Hepatocyte (in vitro differentiated cells): Measurements from ENCODE around the gene HLA-DPB1. TPM values are rescaled to one million over a fixed set of nuclear protein-coding genes. Genes with fewer than 3 reads are reported as not detected.
A peak's percentile ranks its signal among the peaks of the same experiment; 100 is the strongest.
"Not testable (repeated sequence)": the region's sequence is repeated elsewhere in the genome, so short reads cannot be mapped to it uniquely, and the experiment has no call there.

Experiments used
- DNase-seq: peaks from one replicate; pipeline ENCODE4 v3.0.0-alpha.2; 2016; ENCODE audit warnings: low spot score
- H2AFZ ChIP-seq: fragments of 200-600 bp; sonication (generic); 2 replicates; pipeline ENCODE4 v1.6.0; 2016; ENCODE audit warnings: antibody characterized with exemption, mild to moderate bottlenecking
- H3K27ac ChIP-seq: fragments of 200-600 bp; sonication (generic); 2 replicates; pipeline ENCODE4 v1.5.1; 2016; ENCODE audit warnings: mild to moderate bottlenecking
- H3K27me3 ChIP-seq: fragments of 200-600 bp; sonication (generic); 2 replicates; pipeline ENCODE4 v1.6.1; 2016
- H3K36me3 ChIP-seq: fragments of 200-600 bp; sonication (generic); replicated peaks from 2 replicates; pipeline ENCODE4 v1.5.1; 2016; ENCODE audit warnings: low read depth; ENCODE audit not compliant: insufficient read depth
- H3K4me1 ChIP-seq: fragments of 200-600 bp; sonication (generic); 2 replicates; pipeline ENCODE4 v1.5.1; 2016; ENCODE audit warnings: mild to moderate bottlenecking, moderate library complexity; ENCODE audit not compliant: insufficient read depth
- H3K4me2 ChIP-seq: fragments of 200-600 bp; sonication (generic); 2 replicates; pipeline ENCODE4 v1.6.0; 2016
- H3K4me3 ChIP-seq: fragments of 200-600 bp; sonication (generic); 2 replicates; pipeline ENCODE4 v1.5.1; 2016; ENCODE audit warnings: mild to moderate bottlenecking
- H3K79me2 ChIP-seq: fragments of 200-600 bp; sonication (generic); 2 replicates; pipeline ENCODE4 v1.6.0; 2017; ENCODE audit warnings: mild to moderate bottlenecking
- H3K9me2 ChIP-seq: fragments of 200-600 bp; sonication (generic); replicated peaks from 2 replicates; pipeline ENCODE4 v1.6.0; 2017; ENCODE audit warnings: mild to moderate bottlenecking; ENCODE audit not compliant: insufficient read depth
- H3K9me3 ChIP-seq: fragments of 200-600 bp; sonication (generic); 2 replicates; pipeline ENCODE4 v1.5.1; 2016; ENCODE audit warnings: low read depth, mild to moderate bottlenecking
- H4K20me1 ChIP-seq: fragments of 200-600 bp; sonication (generic); 2 replicates; pipeline ENCODE4 v1.6.0; 2016; ENCODE audit warnings: mild to moderate bottlenecking; ENCODE audit not compliant: insufficient read depth, poor library complexity, severe bottlenecking
- EZH2 ChIP-seq: fragments of 200-600 bp; sonication (generic); IDR thresholded peaks from 2 replicates; pipeline ENCODE4 v1.6.1; 2016; ENCODE audit warnings: antibody characterized with exemption, mild to moderate bottlenecking, borderline replicate concordance
- EZH2phosphoT487 ChIP-seq: fragments of 200-600 bp; sonication (generic); IDR thresholded peaks from one replicate; pipeline ENCODE4 v1.6.1; 2018; ENCODE audit warnings: antibody characterized with exemption, mild to moderate bottlenecking, low read depth, moderate library complexity; ENCODE audit not compliant: unreplicated experiment, severe bottlenecking
- WGBS: methylation state at CpG from one replicate; pipeline ENCODE4 v1.1.6; 2016; ENCODE audit warnings: low lambda C conversion rate; ENCODE audit errors: missing lambda C conversion rate; 5-methylcytosine and 5-hydroxymethylcytosine counted together
- polyA plus RNA-seq: library from polyadenylated mRNA; unstranded; fragments of >200 nt; fragmentation: Nextera tagmentation; extraction: Ambion mirVana; gene quantifications from 2 replicates; pipeline ENCODE4 v1.2.1, GENCODE V29; 2016
- total RNA-seq: library from RNA; depleted of rRNA; stranded (reverse); fragments of >200 nt; gene quantifications from 2 replicates; pipeline ENCODE4 v1.2.3, GENCODE V29; 2014
- TF ChIP-seq, protein P1 (sequence below): fragments of 200-600 bp; sonication (generic); IDR thresholded peaks from 2 replicates; pipeline ENCODE4 v1.5.1; 2016; ENCODE audit warnings: antibody characterized with exemption, mild to moderate bottlenecking; ENCODE audit not compliant: poor library complexity

The HLA-DPB1 gene
- total and polyA plus RNA-seq, 2 experiments from 2014 or later: 12.4 to 22.1 TPM

DNA sequence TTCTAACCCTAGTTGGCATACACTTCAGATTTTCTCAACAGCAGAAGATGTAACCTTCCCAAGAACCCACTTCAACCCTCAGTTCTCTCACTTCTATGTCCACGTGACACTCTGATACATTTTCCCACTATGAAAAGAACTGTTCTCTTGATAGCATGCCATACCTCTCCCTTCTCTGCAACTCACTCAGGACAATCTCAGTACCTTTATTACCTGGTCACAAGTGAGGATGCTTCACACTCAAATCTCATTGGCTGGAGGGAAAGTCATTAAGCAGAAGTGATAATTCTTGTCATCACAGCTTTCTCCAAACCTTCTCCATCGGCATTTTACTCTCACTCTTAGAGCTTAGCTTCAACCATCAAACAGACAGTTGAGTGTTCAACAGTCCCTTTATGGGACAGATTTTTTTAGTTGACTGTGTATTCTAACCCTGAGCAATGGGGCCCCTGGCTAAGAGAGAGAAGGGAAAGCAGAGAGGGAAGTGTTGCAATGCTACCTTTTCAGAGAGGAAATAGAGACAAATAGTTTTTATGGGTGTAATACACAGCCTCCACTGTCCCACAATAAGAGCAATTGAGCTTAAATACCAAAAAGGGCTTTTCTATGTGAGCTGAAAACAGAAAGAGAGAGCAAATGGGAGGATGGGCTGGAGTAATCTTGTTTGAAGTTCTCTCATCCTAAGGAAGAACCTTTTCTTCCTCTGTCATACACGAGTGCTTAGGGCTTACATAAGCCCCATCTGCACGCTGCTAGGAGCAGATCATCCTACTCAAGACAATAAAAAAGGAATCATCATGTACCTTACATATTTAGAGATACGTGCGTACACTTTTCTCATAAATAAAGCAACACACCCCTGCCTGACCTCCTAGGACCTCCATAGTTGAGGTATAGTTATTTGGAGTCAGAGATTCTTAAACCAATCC lies 18.3 kb upstream of the HLA-DPB1 start:
- no peak overlapping the region for H3K27ac ChIP-seq
- 68% methylated on average over 6 of the region's 6 CpGs for WGBS
- no peaks in the 10 kb centered on the region for H3K4me1 ChIP-seq
- no peak overlapping the region for H3K4me2 ChIP-seq
- no peaks in the 10 kb centered on the region for H3K9me2 ChIP-seq
- no peaks in the 10 kb centered on the region for H3K79me2 ChIP-seq
- TF ChIP-seq EZH2: no peak
- no peak for TF ChIP-seq EZH2phosphoT487
- TF ChIP-seq, protein P1, sequence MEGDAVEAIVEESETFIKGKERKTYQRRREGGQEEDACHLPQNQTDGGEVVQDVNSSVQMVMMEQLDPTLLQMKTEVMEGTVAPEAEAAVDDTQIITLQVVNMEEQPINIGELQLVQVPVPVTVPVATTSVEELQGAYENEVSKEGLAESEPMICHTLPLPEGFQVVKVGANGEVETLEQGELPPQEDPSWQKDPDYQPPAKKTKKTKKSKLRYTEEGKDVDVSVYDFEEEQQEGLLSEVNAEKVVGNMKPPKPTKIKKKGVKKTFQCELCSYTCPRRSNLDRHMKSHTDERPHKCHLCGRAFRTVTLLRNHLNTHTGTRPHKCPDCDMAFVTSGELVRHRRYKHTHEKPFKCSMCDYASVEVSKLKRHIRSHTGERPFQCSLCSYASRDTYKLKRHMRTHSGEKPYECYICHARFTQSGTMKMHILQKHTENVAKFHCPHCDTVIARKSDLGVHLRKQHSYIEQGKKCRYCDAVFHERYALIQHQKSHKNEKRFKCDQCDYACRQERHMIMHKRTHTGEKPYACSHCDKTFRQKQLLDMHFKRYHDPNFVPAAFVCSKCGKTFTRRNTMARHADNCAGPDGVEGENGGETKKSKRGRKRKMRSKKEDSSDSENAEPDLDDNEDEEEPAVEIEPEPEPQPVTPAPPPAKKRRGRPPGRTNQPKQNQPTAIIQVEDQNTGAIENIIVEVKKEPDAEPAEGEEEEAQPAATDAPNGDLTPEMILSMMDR: no peak
- no peaks in the 10 kb centered on the region for H3K27me3 ChIP-seq
- H2AFZ ChIP-seq: no peak overlapping the region
- no peaks in the 10 kb centered on the region for H3K9me3 ChIP-seq
- H4K20me1 ChIP-seq: no peaks in the 10 kb centered on the region
- H3K36me3 ChIP-seq: no peaks in the 10 kb centered on the region
- no peak overlapping the region for H3K4me3 ChIP-seq
- no peak for DNase-seq

DNA sequence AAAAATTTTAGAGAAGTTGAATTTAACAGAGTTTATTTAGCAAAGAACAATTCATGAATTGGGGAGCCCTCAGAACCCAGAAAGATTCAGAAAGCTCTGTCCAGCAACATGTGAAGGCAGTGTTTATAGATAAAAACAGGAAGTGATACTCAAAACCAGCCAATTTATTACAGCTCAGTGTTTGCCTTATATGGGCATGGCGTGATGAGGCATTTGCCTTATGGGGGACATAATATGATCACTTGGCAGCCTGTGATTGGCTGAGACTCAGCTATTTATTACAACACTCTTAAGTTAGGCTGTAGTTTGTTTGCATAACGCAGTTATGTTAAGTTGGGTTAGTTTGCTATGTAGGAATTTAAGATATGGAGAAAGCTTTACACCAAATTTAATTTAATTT lies 13.8 kb upstream of the HLA-DPB1 start:
- no peak for TF ChIP-seq EZH2
- no peak for TF ChIP-seq EZH2phosphoT487
- TF ChIP-seq, protein P1: no peak
- WGBS: 90% methylated on average over 2 of the region's 2 CpGs

DNA sequence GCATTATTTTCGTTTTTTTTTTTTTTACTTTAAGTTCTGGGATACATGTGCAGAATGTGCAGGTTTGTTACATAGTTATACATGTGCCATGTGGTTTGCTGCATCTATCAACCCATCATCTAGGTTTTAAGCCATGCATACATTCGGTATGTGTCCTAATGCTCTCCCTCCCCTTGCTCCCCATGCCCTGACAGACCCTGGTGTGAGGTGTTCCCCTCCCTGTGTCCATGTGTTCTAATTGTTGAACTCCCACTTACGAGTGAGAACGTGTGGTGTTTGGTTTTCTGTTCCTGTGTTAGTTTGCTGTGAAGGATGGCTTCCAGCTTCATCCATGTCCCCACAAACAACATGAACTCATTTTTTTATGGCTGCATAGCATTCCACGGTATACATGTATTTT lies 12.4 kb upstream of the HLA-DPB1 start:
- H3K27ac ChIP-seq, H3K36me3 ChIP-seq, H4K20me1 ChIP-seq, H3K4me3 ChIP-seq, H2AFZ ChIP-seq, DNase-seq, H3K4me1 ChIP-seq, H3K27me3 ChIP-seq, H3K9me3 ChIP-seq, H3K4me2 ChIP-seq, H3K9me2 ChIP-seq, H3K79me2 ChIP-seq: not testable (repeated sequence)
- WGBS: 64% methylated on average over 5 of the region's 5 CpGs

More for the DNA sequence above, 13.8 kb upstream of the HLA-DPB1 start:
- Histone ChIP-seq H3K4me2 (no peak overlapping the region), H3K9me3 (no peaks in the 10 kb centered on the region), H3K9me2 (no peaks in the 10 kb centered on the region), H3K4me3 (no peak overlapping the region), H2AFZ (no peak overlapping the region), H3K79me2 (no peaks in the 10 kb centered on the region), H3K36me3 (no peaks in the 10 kb centered on the region), H3K27ac (no peak overlapping the region), H3K4me1 (no peaks in the 10 kb centered on the region), H3K27me3 (no peaks in the 10 kb centered on the region), H4K20me1 (no peaks in the 10 kb centered on the region)
- DNase-seq: no peak

DNA sequence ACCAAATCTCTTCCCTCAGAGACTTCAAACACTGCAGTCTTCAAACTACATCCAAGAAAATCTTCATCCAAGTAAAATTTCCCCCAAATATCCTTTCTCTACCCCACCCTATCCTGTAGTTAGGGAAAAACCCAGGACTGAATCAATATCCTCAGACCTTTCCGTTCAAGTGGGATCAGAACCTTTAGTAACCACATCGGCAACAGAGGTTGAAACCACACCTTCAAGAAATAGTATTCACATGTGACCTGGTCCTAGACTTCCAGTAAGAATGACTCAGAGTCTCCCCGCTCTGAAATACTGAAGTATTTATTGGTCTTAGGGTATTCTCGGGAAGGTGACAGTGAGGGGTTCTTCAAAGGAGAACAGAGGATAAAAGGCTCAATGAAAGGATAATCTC lies 11.1 kb upstream of the HLA-DPB1 start:
- no peaks in the 10 kb centered on the region for H3K36me3 ChIP-seq
- no peak overlapping the region for H3K4me2 ChIP-seq
- TF ChIP-seq, protein P1: no peak
- TF ChIP-seq EZH2phosphoT487 (no peak), EZH2 (no peak)
- no peaks in the 10 kb centered on the region for H3K79me2 ChIP-seq
- no peaks in the 10 kb centered on the region for H3K4me1 ChIP-seq
- no peak overlapping the region for H2AFZ ChIP-seq
- WGBS: 32% methylated on average over 4 of the region's 4 CpGs
- no peak overlapping the region for H3K4me3 ChIP-seq
- H3K9me3 ChIP-seq: no peaks in the 10 kb centered on the region
- peak overlapping the region; percentile 8 for H3K27ac ChIP-seq
- peak; percentile 25 for DNase-seq
- no peaks in the 10 kb centered on the region for H3K27me3 ChIP-seq
- H3K9me2 ChIP-seq: no peaks in the 10 kb centered on the region
- H4K20me1 ChIP-seq: no peaks in the 10 kb centered on the region
